H1 (cell line): Measurements from ENCODE around the gene ZNF213. TPM values are rescaled to one million over a fixed set of nuclear protein-coding genes. Genes with fewer than 3 reads are reported as not detected.
A peak's percentile ranks its signal among the peaks of the same experiment; 100 is the strongest.

Experiments used
- CTCF ChIA-PET: fragments of 300-600 bp; sonication (Branson Sonifier 250); formaldehyde crosslinking; loops from one replicate; lab custom pipeline; 2021; ENCODE audit not compliant: partially characterized antibody; lab: Charles Lee
- POLR2A ChIA-PET: fragments of 300-600 bp; sonication (Branson Sonifier 250); formaldehyde crosslinking; loops from one replicate; lab custom pipeline; 2021; ENCODE audit warnings: inconsistent platforms; ENCODE audit not compliant: partially characterized antibody; lab: Charles Lee
- DNase-seq, 2 experiments: peaks; one replicate each; pipeline versions ENCODE4 v3.0.0 to v3.0.0-alpha.2; 2010 to 2022; ENCODE audit warnings: low spot score in 2 of 2, low read depth in 1 of 2, mixed read lengths in 1 of 2
- FAIRE-seq: peaks from 2 replicates; lab custom pipeline; 2011; peaks lifted over from hg19 to GRCh38; lab: Jason Lieb, UNC
- H2AFZ ChIP-seq: 2 replicates; pipeline ENCODE4 v1.8.1; 2012; ENCODE audit warnings: low read length, inconsistent platforms
- H2AK5ac ChIP-seq: 2 replicates; pipeline ENCODE4 v1.6.1; 2013; ENCODE audit warnings: low read depth, low read length
- H2BK120ac ChIP-seq: replicated peaks from 2 replicates; pipeline ENCODE3; 2013; ENCODE audit warnings: low read depth, low read length, inconsistent platforms
- H2BK12ac ChIP-seq: 2 replicates; pipeline ENCODE4 v1.6.1; 2013; ENCODE audit warnings: low read depth, low read length
- H2BK15ac ChIP-seq: 2 replicates; pipeline ENCODE4 v1.6.1; 2013; ENCODE audit warnings: low read length
- H2BK20ac ChIP-seq: 2 replicates; pipeline ENCODE4 v1.6.1; 2013; ENCODE audit warnings: low read length
- H2BK5ac ChIP-seq: 2 replicates; pipeline ENCODE4 v1.6.1; 2013; ENCODE audit warnings: low read depth, low read length
- H3K14ac ChIP-seq: 2 replicates; pipeline ENCODE4 v1.6.1; 2013; ENCODE audit warnings: inconsistent platforms; ENCODE audit not compliant: insufficient read length
- H3K18ac ChIP-seq: 2 replicates; pipeline ENCODE4 v1.6.1; 2013; ENCODE audit warnings: low read length; ENCODE audit errors: extremely low read depth
- H3K23ac ChIP-seq: 2 replicates; pipeline ENCODE4 v1.6.1; 2013; ENCODE audit warnings: inconsistent platforms; ENCODE audit not compliant: insufficient read length
- H3K23me2 ChIP-seq: 2 replicates; pipeline ENCODE4 v1.6.1; 2013; ENCODE audit warnings: low read depth, low read length
- H3K27ac ChIP-seq: 2 replicates; pipeline ENCODE4 v1.6.1; 2011; ENCODE audit warnings: low read depth, low read length, inconsistent platforms
- H3K27me3 ChIP-seq, 4 experiments: replicated peaks in 1 of 4; 1 replicate in 1 of 4; 2 replicates in 3 of 4; pipeline versions ENCODE4 v1.6.1 to v1.8.1; 2011 to 2013; ENCODE audit warnings: low read length in 3 of 4, mild to moderate bottlenecking in 3 of 4, inconsistent platforms in 2 of 4, mixed read lengths in 2 of 4, moderate library complexity in 1 of 4; ENCODE audit not compliant: control insufficient read depth in 3 of 4, insufficient read depth in 3 of 4; ENCODE audit errors: extremely low read depth in 1 of 4
- H3K36me3 ChIP-seq, 4 experiments: 2 replicates each; pipeline versions ENCODE4 v1.6.1 to v1.8.1; 2011 to 2013; ENCODE audit warnings: mild to moderate bottlenecking in 4 of 4, low read length in 3 of 4, moderate library complexity in 2 of 4, control low read depth in 1 of 4, inconsistent platforms in 1 of 4; ENCODE audit not compliant: insufficient read depth in 4 of 4, control insufficient read depth in 2 of 4
- H3K4ac ChIP-seq: replicated peaks from 2 replicates; pipeline ENCODE3; 2013; ENCODE audit warnings: low read length, low read depth, mixed read lengths, inconsistent platforms; ENCODE audit not compliant: insufficient read length
- H3K4me1 ChIP-seq, 4 experiments: replicated peaks in 1 of 4; 1 replicate in 1 of 4; 2 replicates in 3 of 4; pipeline versions ENCODE4 v1.6.1 to v1.8.1; 2011 to 2013; ENCODE audit warnings: low read length in 3 of 4, inconsistent platforms in 2 of 4, mixed read lengths in 1 of 4; ENCODE audit not compliant: insufficient read depth in 4 of 4, control insufficient read depth in 3 of 4
- H3K4me2 ChIP-seq, 2 experiments: 2 replicates each; pipeline versions ENCODE4 v1.6.1 to v1.8.1; 2011 to 2013; ENCODE audit warnings: low read depth in 2 of 2, low read length in 2 of 2, control low read depth in 1 of 2, inconsistent platforms in 1 of 2, mild to moderate bottlenecking in 1 of 2; ENCODE audit not compliant: insufficient read depth in 1 of 2
- H3K4me3 ChIP-seq, 4 experiments: fragments of 200-600, 300-600 bp in 1 of 4; sonication (generic), shearing (Covaris generic), sonication (Bioruptor Twin) in 1 of 4; 2 replicates each; pipeline versions ENCODE4 v1.5.1 to v1.8.1; 2011 to 2016; ENCODE audit warnings: low read length in 4 of 4, low read depth in 3 of 4, control low read depth in 2 of 4, inconsistent platforms in 2 of 4, mild to moderate bottlenecking in 2 of 4, mixed read lengths in 1 of 4, moderate library complexity in 1 of 4; ENCODE audit not compliant: insufficient read depth in 2 of 4; ENCODE audit errors: extremely low read depth in 1 of 4
- H3K56ac ChIP-seq: replicated peaks from 2 replicates; pipeline ENCODE3; 2013; ENCODE audit warnings: low read depth, mild to moderate bottlenecking, mixed read lengths, low read length, inconsistent platforms; ENCODE audit not compliant: insufficient read length
- H3K79me1 ChIP-seq: 2 replicates; pipeline ENCODE4 v1.6.1; 2013; ENCODE audit warnings: low read depth, low read length, control low read depth
- H3K79me2 ChIP-seq, 2 experiments: 2 replicates each; pipeline versions ENCODE4 v1.6.1 to v1.8.1; 2012 to 2013; ENCODE audit warnings: low read length in 2 of 2, mild to moderate bottlenecking in 2 of 2, inconsistent platforms in 1 of 2; ENCODE audit not compliant: insufficient read depth in 2 of 2, control insufficient read depth in 1 of 2
- H3K9ac ChIP-seq, 4 experiments: replicated peaks in 1 of 4; 1 replicate in 1 of 4; 2 replicates in 3 of 4; pipeline versions ENCODE4 v1.6.1 to v1.8.1; 2011 to 2013; ENCODE audit warnings: low read depth in 3 of 4, low read length in 3 of 4, control low read depth in 2 of 4, mild to moderate bottlenecking in 2 of 4, moderate library complexity in 2 of 4, inconsistent platforms in 1 of 4; ENCODE audit errors: extremely low read depth in 1 of 4
- H3K9me3 ChIP-seq, 2 experiments: 2 replicates each; pipeline versions ENCODE4 v1.6.1 to v1.8.1; 2012 to 2013; ENCODE audit warnings: mild to moderate bottlenecking in 2 of 2, moderate library complexity in 2 of 2, control low read depth in 1 of 2, inconsistent platforms in 1 of 2, low read depth in 1 of 2, low read length in 1 of 2, mixed read lengths in 1 of 2; ENCODE audit not compliant: insufficient read depth in 2 of 2
- H4K20me1 ChIP-seq, 2 experiments: replicated peaks in 1 of 2; 2 replicates each; pipeline versions ENCODE3 to v1.8.1; 2011 to 2013; ENCODE audit warnings: inconsistent platforms in 2 of 2, low read length in 2 of 2, mild to moderate bottlenecking in 1 of 2; ENCODE audit not compliant: insufficient read depth in 2 of 2, control insufficient read depth in 1 of 2
- H4K5ac ChIP-seq: 2 replicates; pipeline ENCODE4 v1.6.1; 2013; ENCODE audit warnings: low read length, low read depth, mixed read lengths, inconsistent platforms; ENCODE audit not compliant: insufficient read length
- H4K8ac ChIP-seq: 2 replicates; pipeline ENCODE4 v1.8.0; 2013; ENCODE audit warnings: mild to moderate bottlenecking, moderate library complexity, low read length, inconsistent platforms; ENCODE audit not compliant: insufficient read depth; ENCODE audit errors: extremely low read depth
- H4K91ac ChIP-seq: replicated peaks from 2 replicates; pipeline ENCODE3; 2013; ENCODE audit warnings: low read length, mixed read lengths, inconsistent platforms; ENCODE audit not compliant: insufficient read length
- ASH2L ChIP-seq: fragments of 200-600, 300-600 bp; sonication (generic); IDR thresholded peaks from one replicate; pipeline ENCODE4 v1.7.1; 2017; ENCODE audit warnings: low read length
- BACH1 ChIP-seq: IDR thresholded peaks from 2 replicates; pipeline ENCODE4 v1.6.1; 2012; ENCODE audit warnings: low read length, improper control_type of control experiment
- E2F6 ChIP-seq: IDR thresholded peaks from 2 replicates; pipeline ENCODE4 v1.6.1; 2012; ENCODE audit warnings: inconsistent platforms
- JUN ChIP-seq: IDR thresholded peaks from 2 replicates; pipeline ENCODE4 v1.6.1; 2011; ENCODE audit warnings: low read depth, mild to moderate bottlenecking, improper control_type of control experiment, low read length
- POLR2AphosphoS5 ChIP-seq: IDR thresholded peaks from 2 replicates; pipeline ENCODE4 v1.6.1; 2011; ENCODE audit warnings: low read depth, low read length
- RXRA ChIP-seq: IDR thresholded peaks from 2 replicates; pipeline ENCODE4 v1.6.1; 2011; ENCODE audit warnings: low read depth, mild to moderate bottlenecking, low read length, moderate library complexity; ENCODE audit not compliant: insufficient read depth
- TAF1 ChIP-seq: IDR thresholded peaks from 2 replicates; pipeline ENCODE4 v1.6.1; 2011; ENCODE audit warnings: mild to moderate bottlenecking, low read depth, low read length
- YY1 ChIP-seq: IDR thresholded peaks from 2 replicates; pipeline ENCODE4 v1.6.1; 2011; ENCODE audit warnings: low read depth, mild to moderate bottlenecking, low read length
- WGBS, 2 experiments: shearing (Covaris generic) in 1 of 2; methylation state at CpG; one replicate each; pipeline versions ENCODE4 v1.1.6 to v1.1.7; 2013 to 2015; ENCODE audit warnings: low lambda C conversion rate in 2 of 2, mixed read lengths in 2 of 2, inconsistent platforms in 1 of 2, low coverage in 1 of 2, missing lambda C conversion rate in 1 of 2; ENCODE audit not compliant: insufficient replicate concordance in 2 of 2, insufficient coverage in 1 of 2, insufficient read length in 1 of 2; ENCODE audit errors: extremely low coverage in 1 of 2, missing lambda C conversion rate in 1 of 2; 5-methylcytosine and 5-hydroxymethylcytosine counted together
- polyA plus RNA-seq, 7 experiments: library from polyadenylated mRNA; depleted of rRNA in 3 of 7; stranded (reverse) in 5 of 7; unstranded in 2 of 7; fragments of >200 nt in 5 of 7; fragments of 200-250 nt in 2 of 7; gene quantifications; 1 replicate in 5 of 7; 2 replicates in 1 of 7; 4 replicates in 1 of 7; pipeline versions ENCODE4 v1.2.1 to v1.2.3, GENCODE V29; 2011 to 2013; ENCODE audit warnings: missing spikeins in 2 of 7, mixed read lengths in 2 of 7
- total RNA-seq: library from RNA; stranded (reverse); fragmentation: NEBNext Ultra II Directional; extraction: Animal tissue kit (Norgen Biotek cat#: 25700); gene quantifications from 2 replicates; pipeline ENCODE4 v1.2.1, GENCODE V29; 2021

Gene ZNF213
- total and polyA plus RNA-seq, 2 of the 8 experiments (the other 6 are each of a cell fraction or from before 2014, with no cell fraction given): 1.6 to 6.9 TPM

- Histone ChIP-seq H4K20me1 (no peaks in the 10 kb centered on the region), H3K27me3 (no peaks in the 10 kb centered on the region), H4K5ac (no peak overlapping the region), H2BK20ac (no peak overlapping the region), H2BK12ac (no peak overlapping the region), H2AFZ (no peak overlapping the region), H3K9me3 (no peaks in the 10 kb centered on the region), H4K8ac (peak overlapping the region; percentile 74; the same call in 1 of the 2 replicates), H2BK5ac (no peak overlapping the region; the same call in 1 of the 2 replicates), H3K27ac (no peak overlapping the region), H3K79me1 (no peaks in the 10 kb centered on the region), H3K14ac (no peak overlapping the region), H3K4ac (no peak overlapping the region), H3K4me2 (peak overlapping the region; percentile 36 to 82; a peak in 3 of 4 replicates), H3K4me3 (peak overlapping the region in 2 of 4 experiments; percentile 19 to 30; a peak in 4 of 8 replicates), H3K56ac (peak overlapping the region; percentile 36), H3K9ac (no peak overlapping the region), H2BK15ac (no peak overlapping the region), H4K91ac (peak overlapping the region; percentile 18), H3K4me1 (peaks cover 10 to 23% (median 15%) of the 10 kb centered on the region in 4 experiments), H3K23ac (no peak overlapping the region), H3K18ac (no peak overlapping the region), H3K23me2 (peaks cover 18% of the 10 kb centered on the region), H3K36me3 (peaks cover 0 to 5% (median 0%) of the 10 kb centered on the region in 4 experiments; a peak in 1 of 8 replicates), H3K79me2 (peaks cover 6 to 20% of the 10 kb centered on the region in 2 experiments; a peak in 3 of 4 replicates), H2BK120ac (no peak overlapping the region), H2AK5ac (no peak overlapping the region)
- POLR2A ChIA-PET: interaction anchor here (0.8 to 15.4 kb wide), 22 partner anchors 8 to 946 kb away, joined by 3 to 169 read pairs (median 4); partner anchors contain the start of genes CLDN6, HCFC1R1, IL32 and THOC6
- TF ChIP-seq ASH2L (peak; percentile 51), E2F6 (no peak), TAF1 (0 out of 2 replicates have a peak, but pooled peaks have one; percentile 7), YY1 (0 out of 2 replicates have a peak, but pooled peaks have one; percentile 6), BACH1 (0 out of 2 replicates have a peak, but pooled peaks have one; percentile 30), POLR2AphosphoS5 (no peak), RXRA (0 out of 2 replicates have a peak, but pooled peaks have one; percentile 3), JUN (no peak)
- 29% methylated on average over 27 of the region's 27 CpGs; no CpG with 5 or more reads in 1 of the 2 experiments for WGBS, 2 experiments
- FAIRE-seq (no peak), DNase-seq (peak in 1 of 2 experiments; percentile 61)
- CTCF ChIA-PET: interaction anchor here (0.7 to 36.8 kb wide), 13 partner anchors 9 to 90 kb away, joined by 3 to 619 read pairs (median 4); partner anchors contain the start of genes IL32, ZNF205 and ZNF213
Measured at GRCh38 chr16:3101841-3102470, 32.9 kb upstream of the ZNF213 start.
